ENCODE results near the gene THADA.

THADA gene

DNA sequence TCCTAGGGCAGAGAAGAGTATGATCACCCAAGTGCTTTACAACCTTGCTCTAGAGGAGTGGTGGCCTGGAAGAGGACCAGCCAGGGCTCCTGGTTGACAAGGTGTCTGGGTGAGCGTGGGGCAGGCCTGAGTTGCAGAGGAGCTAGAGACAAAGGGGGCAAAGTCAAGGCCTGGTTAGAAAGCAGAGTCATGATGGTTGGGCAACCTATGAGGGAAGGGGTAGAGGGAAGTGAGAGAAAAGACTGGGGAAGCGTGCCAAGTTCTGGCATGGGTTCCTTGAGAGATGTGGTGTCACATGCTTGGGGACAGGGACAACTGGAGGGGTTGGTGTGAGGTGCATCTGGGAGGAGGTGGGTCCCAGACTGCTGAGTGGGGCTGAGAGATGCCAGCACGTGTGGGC, 382.9 kb downstream of the THADA start:
- Mint-ChIP-seq H3K4me3 (no peak overlapping the region), H3K27ac (peak overlapping the region; percentile 20 to 65)
- peak; percentile 21 for ATAC-seq (replicated peaks)

DNA sequence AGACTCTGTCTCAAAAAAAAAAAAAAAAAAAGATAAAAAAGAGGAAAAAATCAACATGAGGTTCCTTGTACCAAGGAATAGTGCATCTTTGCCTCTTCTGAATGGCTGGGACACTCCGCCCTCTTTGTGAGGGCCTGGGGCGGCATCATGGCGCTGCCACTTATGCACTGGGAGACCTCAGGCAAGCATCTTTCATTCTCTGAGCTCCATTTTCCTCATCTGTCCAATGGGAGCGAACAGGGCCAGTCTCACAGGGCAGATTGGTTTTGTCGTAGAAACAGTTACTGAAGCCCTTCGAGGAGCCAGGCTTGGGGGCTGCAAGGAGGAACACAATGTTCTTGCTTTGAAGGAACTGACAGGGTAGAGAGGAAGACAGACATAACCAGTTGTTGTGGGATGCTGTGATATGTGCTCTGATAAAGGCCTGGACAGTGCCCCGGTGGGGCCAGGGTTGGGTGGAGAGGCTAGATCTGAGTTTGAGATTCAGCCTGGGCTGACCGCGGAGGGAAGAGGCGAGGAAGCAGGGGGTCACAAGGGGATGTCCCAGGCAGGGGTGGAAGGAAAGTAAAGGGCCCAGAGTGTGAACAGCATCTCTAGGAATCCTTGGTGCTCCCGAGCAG, 383.5 kb downstream of the THADA start:
- peaks cover 11% of the 10 kb centered on the region for H3K36me3 Mint-ChIP-seq (ENCODE audit: insufficient read depth)
- DNase-seq: no peak
- ATAC-seq (replicated peaks): no peak
- H3K4me1 Mint-ChIP-seq (ENCODE audit: low read depth in 2 of 2): peaks cover 28 to 37% of the 10 kb centered on the region in 2 donors
- no peak overlapping the region for H3K4me3 Mint-ChIP-seq
- no peaks in the 10 kb centered on the region for H3K9me3 Mint-ChIP-seq
- no peaks in the 10 kb centered on the region for H3K27me3 Mint-ChIP-seq
- peak overlapping the region; percentile 20 to 65 for H3K27ac Mint-ChIP-seq

More for the DNA sequence above, 382.9 kb downstream of the THADA start:
- H3K9me3 Mint-ChIP-seq: no peaks in the 10 kb centered on the region
- no peak for DNase-seq
- H3K36me3 Mint-ChIP-seq (ENCODE audit: insufficient read depth): peaks cover 11% of the 10 kb centered on the region
- H3K27me3 Mint-ChIP-seq: no peaks in the 10 kb centered on the region
- H3K4me1 Mint-ChIP-seq (ENCODE audit: low read depth in 2 of 2): peaks cover 30 to 38% of the 10 kb centered on the region in 2 donors

- Mint-ChIP-seq H3K36me3 (ENCODE audit: insufficient read depth) (peaks cover 7% of the 10 kb centered on the region), H3K27me3 (no peaks in the 10 kb centered on the region), H3K9me3 (no peaks in the 10 kb centered on the region), H3K4me3 (peak overlapping the region in 1 of 2 donors; percentile 7), H3K4me1 (ENCODE audit: low read depth in 2 of 2) (peaks cover 31 to 35% of the 10 kb centered on the region in 2 donors), H3K27ac (peak overlapping the region; percentile 42 to 44)
- no peak for DNase-seq
- ATAC-seq (replicated peaks): peak; percentile 29
Observed at GRCh38 chr2:43210467-43211303, 385.2 kb downstream of the THADA start.

GRCh38 chr2:43210125-43210466, 385.7 kb downstream of the THADA start:
- Mint-ChIP-seq H3K27ac (peak overlapping the region; percentile 71), H3K4me3 (no peak overlapping the region), H3K9me3 (no peaks in the 10 kb centered on the region), H3K4me1 (ENCODE audit: low read depth in 2 of 2) (peaks cover 30 to 31% of the 10 kb centered on the region in 2 donors), H3K27me3 (no peaks in the 10 kb centered on the region), H3K36me3 (ENCODE audit: insufficient read depth) (peaks cover 7% of the 10 kb centered on the region)
- ATAC-seq (replicated peaks) (no peak), DNase-seq (no peak)

DNA sequence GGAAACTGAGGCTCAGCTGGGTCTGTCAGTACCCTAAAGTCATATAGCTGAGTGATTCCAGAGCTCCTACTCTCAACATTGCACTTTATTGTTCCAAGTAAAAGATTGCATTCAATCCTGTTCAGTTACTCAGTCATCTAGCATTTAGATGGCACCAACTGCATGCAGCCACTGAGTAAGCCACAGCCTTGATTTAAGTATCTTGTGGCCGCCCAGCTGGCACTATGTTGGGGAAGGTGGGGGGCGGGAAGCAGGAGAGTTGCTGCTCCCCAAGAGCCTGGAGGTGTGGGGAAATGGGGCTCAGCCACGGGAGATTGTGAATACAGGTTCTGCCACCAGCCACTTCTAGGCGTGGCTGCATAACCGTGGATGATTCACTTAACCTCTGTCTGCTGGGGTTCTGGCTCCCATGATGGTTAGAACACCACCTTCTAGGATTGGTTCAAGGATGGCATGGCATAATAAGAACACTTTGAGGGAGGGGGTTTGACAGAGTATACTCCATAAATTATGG, 386.6 kb downstream of the THADA start:
- no peak overlapping the region for H3K4me3 Mint-ChIP-seq
- DNase-seq: no peak
- H3K36me3 Mint-ChIP-seq (ENCODE audit: insufficient read depth): peaks cover 7% of the 10 kb centered on the region
- H3K9me3 Mint-ChIP-seq: no peaks in the 10 kb centered on the region
- H3K27ac Mint-ChIP-seq: peak overlapping the region; percentile 71
- H3K4me1 Mint-ChIP-seq (ENCODE audit: low read depth in 2 of 2): peaks cover 30 to 31% of the 10 kb centered on the region in 2 donors
- no peaks in the 10 kb centered on the region for H3K27me3 Mint-ChIP-seq
- ATAC-seq (replicated peaks): no peak

GRCh38 chr2:43207553-43208300, 388.1 kb downstream of the THADA start:
- Mint-ChIP-seq H3K27ac (peak overlapping the region in 1 of 2 donors; percentile 65), H3K4me1 (ENCODE audit: low read depth in 2 of 2) (peaks cover 28 to 33% of the 10 kb centered on the region in 2 donors), H3K36me3 (ENCODE audit: insufficient read depth) (peaks cover 7% of the 10 kb centered on the region), H3K9me3 (no peaks in the 10 kb centered on the region), H3K4me3 (no peak overlapping the region), H3K27me3 (no peaks in the 10 kb centered on the region)
- ATAC-seq (replicated peaks) (no peak), DNase-seq (no peak)

DNA sequence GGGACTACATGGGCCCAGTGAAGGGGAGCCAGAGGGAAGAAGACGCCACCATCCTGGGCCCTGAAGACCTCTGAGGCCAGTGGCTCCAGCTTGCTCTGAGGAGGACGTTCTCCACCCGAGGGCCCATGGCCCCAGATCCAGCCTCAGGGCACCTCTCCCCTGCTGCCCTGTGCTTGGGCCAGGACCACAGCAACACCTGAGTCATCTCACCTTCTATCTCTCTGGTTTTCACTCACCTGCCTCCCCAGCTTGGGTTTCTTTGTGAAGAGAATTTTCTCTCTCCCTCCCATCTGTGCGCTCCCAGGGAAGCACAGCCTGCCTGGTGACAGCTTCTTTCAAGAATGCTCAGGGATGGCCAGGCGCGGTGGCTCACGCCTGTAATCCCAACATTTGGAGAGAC, 389.2 kb downstream of the THADA start:
- H3K9me3 Mint-ChIP-seq: no peaks in the 10 kb centered on the region
- H3K27me3 Mint-ChIP-seq: no peaks in the 10 kb centered on the region
- peaks cover 26% of the 10 kb centered on the region in 2 donors for H3K4me1 Mint-ChIP-seq (ENCODE audit: low read depth in 2 of 2)
- no peak overlapping the region for H3K4me3 Mint-ChIP-seq
- no peak for DNase-seq
- peak overlapping the region in 1 of 2 donors; percentile 65 for H3K27ac Mint-ChIP-seq
- no peak for ATAC-seq (replicated peaks)
- peaks cover 7% of the 10 kb centered on the region for H3K36me3 Mint-ChIP-seq (ENCODE audit: insufficient read depth)

- H3K27ac Mint-ChIP-seq: no peak overlapping the region
- DNase-seq: no peak
- H3K4me1 Mint-ChIP-seq (ENCODE audit: low read depth in 2 of 2): peaks cover 12 to 23% of the 10 kb centered on the region in 2 donors
- H3K36me3 Mint-ChIP-seq (ENCODE audit: insufficient read depth): peaks cover 3% of the 10 kb centered on the region
- no peaks in the 10 kb centered on the region for H3K27me3 Mint-ChIP-seq
- no peak for ATAC-seq (replicated peaks)
- H3K4me3 Mint-ChIP-seq: no peak overlapping the region
- no peaks in the 10 kb centered on the region for H3K9me3 Mint-ChIP-seq
Observed at GRCh38 chr2:43203373-43203772, 392.5 kb downstream of the THADA start.

DNA sequence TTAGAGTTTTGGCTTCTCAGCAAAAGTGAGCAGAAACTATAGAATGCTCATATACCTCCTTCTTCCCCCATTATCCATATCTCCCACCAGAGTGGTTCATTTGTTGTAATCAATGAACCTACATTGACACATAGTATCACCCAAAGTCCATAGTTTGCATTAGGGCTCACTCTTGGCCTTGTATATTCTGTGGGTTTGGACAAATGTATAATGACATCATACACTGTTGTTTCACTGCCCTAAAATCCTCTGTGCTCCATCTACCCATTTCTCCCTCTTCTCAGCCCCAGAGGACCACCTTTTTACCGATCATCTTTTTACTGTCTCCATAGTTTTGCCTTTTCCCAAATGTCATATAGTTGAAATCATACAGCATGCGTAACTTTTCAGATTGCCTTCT, 393.5 kb downstream of the THADA start:
- no peak for DNase-seq
- Mint-ChIP-seq H3K36me3 (ENCODE audit: insufficient read depth) (peaks cover 7% of the 10 kb centered on the region), H3K9me3 (no peaks in the 10 kb centered on the region), H3K4me1 (ENCODE audit: low read depth in 2 of 2) (peaks cover 9 to 22% of the 10 kb centered on the region in 2 donors), H3K27me3 (no peaks in the 10 kb centered on the region), H3K4me3 (no peak overlapping the region), H3K27ac (no peak overlapping the region)
- no peak for ATAC-seq (replicated peaks)

DNA sequence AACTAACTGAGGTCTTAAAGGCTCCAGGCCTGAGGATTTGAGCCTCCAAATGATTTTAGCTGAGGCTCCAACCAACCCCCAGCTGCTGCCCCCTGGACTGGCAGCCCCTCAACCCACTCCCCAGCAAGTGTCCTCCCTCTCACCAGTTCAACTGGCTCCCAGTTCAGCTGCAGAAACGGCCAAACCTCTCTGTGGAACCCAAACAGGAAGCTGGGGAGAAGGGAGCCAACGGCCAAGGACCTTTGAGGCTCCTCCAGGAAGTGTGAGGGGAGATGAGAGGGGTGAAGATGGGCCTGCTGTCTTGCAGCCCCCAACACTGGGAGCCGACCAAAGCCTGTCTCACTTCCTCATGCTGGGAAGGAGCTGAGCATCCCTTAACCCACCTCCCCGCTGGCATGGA, 394.3 kb downstream of the THADA start:
- ATAC-seq (replicated peaks) (no peak), DNase-seq (no peak)
- Mint-ChIP-seq H3K27ac (peak overlapping the region in 1 of 2 donors; percentile 84), H3K36me3 (ENCODE audit: insufficient read depth) (peaks cover 5% of the 10 kb centered on the region), H3K4me1 (ENCODE audit: low read depth in 2 of 2) (peaks cover 17 to 30% of the 10 kb centered on the region in 2 donors), H3K9me3 (peaks cover 0 to 1% of the 10 kb centered on the region in 2 donors), H3K27me3 (no peaks in the 10 kb centered on the region), H3K4me3 (no peak overlapping the region)

- H3K27me3 Mint-ChIP-seq: no peaks in the 10 kb centered on the region
- peak overlapping the region; percentile 54 to 84 for H3K27ac Mint-ChIP-seq
- no peak overlapping the region for H3K4me3 Mint-ChIP-seq
- peaks cover 7% of the 10 kb centered on the region for H3K36me3 Mint-ChIP-seq (ENCODE audit: insufficient read depth)
- peaks cover 19 to 29% of the 10 kb centered on the region in 2 donors for H3K4me1 Mint-ChIP-seq (ENCODE audit: low read depth in 2 of 2)
- peaks cover 0 to 2% of the 10 kb centered on the region in 2 donors for H3K9me3 Mint-ChIP-seq
- ATAC-seq (replicated peaks) (no peak), DNase-seq (no peak)
Observed at GRCh38 chr2:43201016-43201415, 394.8 kb downstream of the THADA start.

DNA sequence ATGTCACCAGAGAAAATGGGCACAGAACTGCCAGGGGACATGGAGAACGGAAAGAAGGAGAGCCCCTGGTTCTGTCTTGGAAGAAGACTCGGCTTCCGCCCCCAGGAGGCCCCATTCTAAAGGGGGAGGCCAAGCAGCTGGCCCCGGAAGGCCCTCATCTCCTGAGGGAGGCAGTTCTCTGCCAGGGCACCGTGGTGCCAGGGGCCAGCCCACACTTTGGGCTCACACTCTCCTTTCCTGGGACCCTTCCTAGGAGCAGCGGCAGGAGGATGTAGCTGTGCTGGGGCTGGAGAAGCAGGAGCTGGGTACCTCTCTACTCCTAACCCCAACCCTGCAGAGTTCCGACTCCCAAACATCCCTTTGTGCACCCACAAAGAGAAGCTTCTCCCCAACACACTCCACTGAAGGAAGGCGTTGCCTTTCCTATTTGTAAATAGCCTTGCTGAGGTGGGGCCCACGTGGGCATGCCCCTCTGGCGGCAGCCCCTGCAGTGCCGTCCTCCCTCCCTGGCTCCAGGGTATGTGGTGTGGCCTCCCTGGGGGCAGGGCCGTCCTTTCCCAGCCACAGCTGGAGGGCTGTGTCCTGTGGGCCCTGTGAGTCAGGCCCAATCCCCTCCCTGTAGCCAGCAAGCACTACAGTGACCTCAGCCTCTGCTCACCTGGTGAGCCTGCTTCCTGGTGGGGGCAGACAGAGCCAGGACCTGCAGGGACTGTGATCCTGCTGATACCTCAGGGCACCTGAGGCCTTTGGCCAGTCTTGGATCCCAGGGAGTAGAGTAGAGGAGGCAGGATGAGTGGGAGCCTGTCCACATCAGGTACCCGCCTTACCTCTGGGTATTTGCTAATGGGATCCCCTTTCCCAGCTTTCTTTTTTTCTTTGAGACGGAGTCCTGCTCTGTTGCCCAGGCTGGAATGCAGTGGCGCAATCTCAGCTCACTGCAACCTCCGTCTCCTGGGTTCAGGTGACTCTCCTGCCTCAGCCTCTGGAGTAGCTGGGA, 396.0 kb downstream of the THADA start:
- H3K9me3 Mint-ChIP-seq: peaks cover 0 to 2% of the 10 kb centered on the region in 2 donors
- H3K27ac Mint-ChIP-seq: peak overlapping the region in 1 of 2 donors; percentile 84
- peaks cover 20 to 31% of the 10 kb centered on the region in 2 donors for H3K4me1 Mint-ChIP-seq (ENCODE audit: low read depth in 2 of 2)
- H3K27me3 Mint-ChIP-seq: no peaks in the 10 kb centered on the region
- ATAC-seq (replicated peaks) (no peak), DNase-seq (no peak)
- peaks cover 13% of the 10 kb centered on the region for H3K36me3 Mint-ChIP-seq (ENCODE audit: insufficient read depth)
- no peak overlapping the region for H3K4me3 Mint-ChIP-seq
